Measurements from ENCODE around the gene GRB14.
"Not testable (repeated sequence)": the region's sequence is repeated elsewhere in the genome, so short reads cannot be mapped to it uniquely, and the experiment has no call there.

The GRB14 gene

GRCh38 chr2:164628319-164628718 lies 7.0 kb upstream of the GRB14 start:
- H3K4me1 Mint-ChIP-seq (ENCODE audit: low read depth); H3K27ac Mint-ChIP-seq; H3K4me3 Mint-ChIP-seq; H3K36me3 Mint-ChIP-seq (ENCODE audit: low read depth); H3K9me3 Mint-ChIP-seq: not testable (repeated sequence)
- peaks cover 12% of the 10 kb centered on the region for H3K27me3 Mint-ChIP-seq (ENCODE audit: low read depth)

DNA sequence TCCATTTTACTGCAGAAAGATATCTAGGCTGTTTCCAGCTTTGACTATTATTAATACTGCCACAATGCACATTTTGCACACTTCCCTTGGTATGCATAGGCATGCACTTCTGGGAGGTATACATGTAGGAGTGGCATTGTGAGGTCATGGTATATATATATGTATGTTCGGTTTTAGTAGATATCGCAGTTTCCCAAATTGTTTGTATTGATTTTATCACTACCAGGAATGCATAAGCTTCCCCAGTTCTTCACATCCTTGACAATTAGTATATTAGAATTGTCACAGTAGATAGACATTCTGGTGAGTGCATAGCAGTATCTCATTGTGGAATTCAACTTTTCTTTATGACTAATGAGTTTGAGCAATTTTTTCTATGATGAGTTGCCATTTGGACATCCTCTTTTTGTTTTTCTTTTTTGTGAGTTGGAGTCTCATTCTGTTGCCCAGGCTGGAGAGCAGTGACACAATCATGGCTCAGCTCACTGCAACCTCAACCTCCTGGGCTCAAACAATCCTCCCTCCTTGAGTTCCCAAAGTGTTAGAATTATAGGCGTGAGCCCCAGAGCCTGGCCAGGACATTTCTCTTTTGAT lies 4.2 kb upstream of the GRB14 start:
- Mint-ChIP-seq H3K4me3 (no peak overlapping the region), H3K4me1 (ENCODE audit: low read depth) (no peaks in the 10 kb centered on the region), H3K27me3 (ENCODE audit: low read depth) (peaks cover 33% of the 10 kb centered on the region), H3K36me3 (ENCODE audit: low read depth) (no peaks in the 10 kb centered on the region), H3K27ac (no peak overlapping the region), H3K9me3 (no peaks in the 10 kb centered on the region)

DNA sequence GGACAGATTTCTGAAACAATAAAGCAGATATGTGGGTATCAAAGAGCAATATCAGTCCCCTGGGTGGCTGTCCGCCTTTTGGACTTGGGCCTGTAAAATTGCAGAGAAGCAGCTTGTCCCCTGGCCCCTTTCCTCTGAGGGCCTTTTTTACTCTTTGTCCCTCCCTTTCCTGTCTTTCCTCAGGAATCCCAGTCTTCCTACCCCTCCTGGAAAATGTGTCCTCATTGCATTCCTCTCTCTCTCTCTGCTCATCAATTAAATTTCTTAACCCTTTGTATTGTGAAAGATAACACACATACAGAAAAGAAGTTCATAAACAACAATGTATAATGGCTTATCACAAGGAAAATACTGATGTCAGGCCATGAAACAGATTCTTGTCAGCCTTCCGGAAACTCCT lies 3.0 kb upstream of the GRB14 start:
- H3K36me3 Mint-ChIP-seq (ENCODE audit: low read depth), result no peaks in the 10 kb centered on the region
- H3K4me3 Mint-ChIP-seq, result no peak overlapping the region
- H3K27me3 Mint-ChIP-seq (ENCODE audit: low read depth), result peaks cover 40% of the 10 kb centered on the region
- no peaks in the 10 kb centered on the region for H3K9me3 Mint-ChIP-seq
- no peaks in the 10 kb centered on the region for H3K4me1 Mint-ChIP-seq (ENCODE audit: low read depth)
- no peak overlapping the region for H3K27ac Mint-ChIP-seq

DNA sequence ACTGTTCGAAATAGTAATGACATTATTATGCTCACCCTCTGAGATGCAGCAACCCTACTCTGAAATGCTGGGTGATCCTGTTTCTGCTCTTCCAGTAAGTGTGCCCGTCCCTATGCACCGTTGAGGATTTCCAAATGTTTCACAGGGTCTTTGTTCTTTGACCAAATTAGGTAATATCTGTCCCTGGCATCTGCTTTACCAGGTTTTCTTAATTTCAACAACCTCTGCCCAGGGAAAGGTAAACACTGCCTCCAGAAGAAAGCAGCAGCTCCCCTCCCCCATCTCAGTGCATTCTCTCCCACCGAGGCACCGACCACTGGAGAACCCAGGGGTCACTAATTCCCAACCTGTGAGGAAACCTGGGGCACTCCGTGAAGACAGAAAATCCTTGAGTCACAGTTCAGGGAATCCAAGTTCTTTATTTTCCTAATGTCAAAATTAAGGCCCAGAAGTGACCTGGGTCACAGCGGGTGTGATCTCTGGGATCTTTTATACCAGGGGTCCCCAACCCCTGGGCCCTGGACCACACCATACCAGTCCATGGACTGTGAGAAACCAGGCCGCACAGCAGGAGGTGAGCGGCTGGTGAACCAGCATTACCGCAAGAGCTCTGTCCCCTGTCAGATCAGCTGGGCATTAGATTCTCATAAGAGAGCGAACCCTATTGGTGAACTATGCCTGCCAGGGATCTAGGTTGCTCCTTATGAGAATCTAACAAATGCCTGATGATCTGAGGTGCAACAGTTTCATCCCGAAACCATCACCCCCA lies 1.2 kb upstream of the GRB14 start:
- no peaks in the 10 kb centered on the region for H3K4me1 Mint-ChIP-seq (ENCODE audit: low read depth)
- no peak overlapping the region for H3K4me3 Mint-ChIP-seq
- no peak overlapping the region for H3K27ac Mint-ChIP-seq
- H3K27me3 Mint-ChIP-seq (ENCODE audit: low read depth), result peaks cover 44% of the 10 kb centered on the region
- no peaks in the 10 kb centered on the region for H3K9me3 Mint-ChIP-seq
- H3K36me3 Mint-ChIP-seq (ENCODE audit: low read depth), result no peaks in the 10 kb centered on the region

DNA sequence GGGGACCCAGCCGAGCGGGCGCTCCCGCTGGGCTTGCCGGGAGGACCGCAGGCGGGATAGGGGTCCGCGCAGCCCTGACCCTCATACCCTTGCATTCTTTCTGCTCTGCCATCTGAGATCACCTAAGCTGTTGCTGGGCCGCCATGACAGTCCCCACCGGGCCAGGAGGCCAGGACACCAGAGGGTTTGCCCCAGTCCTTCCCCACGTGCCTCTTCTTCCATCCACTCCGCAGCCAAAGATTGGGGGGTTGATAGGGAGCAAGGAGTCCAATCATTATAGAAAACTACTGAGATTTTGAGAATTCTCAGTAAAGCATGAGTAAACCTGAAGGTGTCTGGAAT lies 453 bp upstream of the GRB14 start:
- H3K36me3 Mint-ChIP-seq (ENCODE audit: low read depth), result no peaks in the 10 kb centered on the region
- no peak overlapping the region for H3K27ac Mint-ChIP-seq
- no peaks in the 10 kb centered on the region for H3K4me1 Mint-ChIP-seq (ENCODE audit: low read depth)
- no peaks in the 10 kb centered on the region for H3K9me3 Mint-ChIP-seq
- peaks cover 44% of the 10 kb centered on the region for H3K27me3 Mint-ChIP-seq (ENCODE audit: low read depth)
- H3K4me3 Mint-ChIP-seq, result no peak overlapping the region

DNA sequence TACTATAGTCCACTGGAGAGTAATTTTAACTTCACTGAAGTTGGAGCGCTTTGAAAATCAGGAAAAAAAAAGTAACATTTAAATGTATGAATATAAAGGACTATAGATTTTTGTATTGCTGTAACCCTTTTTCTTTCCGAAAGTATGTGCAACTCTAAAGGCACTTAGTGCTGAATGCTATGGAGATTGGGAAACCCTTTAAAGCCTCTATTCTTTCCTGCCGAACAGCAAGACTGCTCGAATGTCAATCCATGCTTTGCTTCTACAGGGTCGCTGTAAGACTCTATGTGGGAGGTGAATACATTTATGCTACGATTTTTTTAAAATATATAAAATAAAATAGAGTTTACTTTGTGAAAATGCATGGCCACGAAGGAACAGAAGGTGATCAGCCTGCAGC lies 825 bp downstream of the GRB14 start:
- Mint-ChIP-seq H3K27ac (no peak overlapping the region), H3K4me3 (no peak overlapping the region), H3K9me3 (no peaks in the 10 kb centered on the region), H3K27me3 (ENCODE audit: low read depth) (peaks cover 44% of the 10 kb centered on the region), H3K36me3 (ENCODE audit: low read depth) (no peaks in the 10 kb centered on the region), H3K4me1 (ENCODE audit: low read depth) (no peaks in the 10 kb centered on the region)

GRCh38 chr2:164617466-164617865 lies 3.8 kb downstream of the GRB14 start:
- Mint-ChIP-seq H3K36me3 (ENCODE audit: low read depth) (no peaks in the 10 kb centered on the region), H3K27me3 (ENCODE audit: low read depth) (peaks cover 23% of the 10 kb centered on the region), H3K27ac (no peak overlapping the region), H3K4me3 (no peak overlapping the region), H3K4me1 (ENCODE audit: low read depth) (no peaks in the 10 kb centered on the region), H3K9me3 (no peaks in the 10 kb centered on the region)

DNA sequence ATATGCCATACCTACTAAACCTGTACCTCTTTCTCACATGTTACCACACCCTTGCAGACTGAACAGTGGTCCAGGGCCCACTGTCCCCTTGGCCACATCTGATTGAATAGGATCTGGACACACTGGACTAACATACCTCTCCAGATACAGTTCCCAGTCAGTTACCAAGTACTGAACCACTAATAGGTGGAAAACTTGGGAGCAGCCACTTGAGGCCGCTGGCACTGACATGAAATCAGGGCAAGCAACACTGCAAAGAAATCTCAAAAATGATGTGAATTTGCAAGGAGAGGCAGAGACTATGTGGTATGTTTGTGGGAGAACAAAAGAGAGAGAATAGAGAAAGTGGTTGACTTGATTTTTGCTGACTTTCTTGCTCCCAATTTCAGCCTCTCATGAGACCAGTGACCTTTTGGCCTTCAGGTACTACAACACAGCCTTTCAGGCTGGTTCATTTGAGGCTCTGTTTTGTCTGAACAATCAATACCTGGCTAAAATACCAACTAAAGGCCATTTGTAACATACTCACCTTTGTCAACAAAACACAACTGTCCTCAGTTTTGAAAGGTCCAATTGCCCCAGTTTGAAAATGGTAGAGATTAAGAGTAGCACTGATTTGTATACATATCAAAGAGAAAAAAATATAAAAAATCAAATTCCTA lies 7.8 kb downstream of the GRB14 start:
- H3K4me3 Mint-ChIP-seq, result no peak overlapping the region
- no peaks in the 10 kb centered on the region for H3K4me1 Mint-ChIP-seq (ENCODE audit: low read depth)
- no peaks in the 10 kb centered on the region for H3K27me3 Mint-ChIP-seq (ENCODE audit: low read depth)
- no peaks in the 10 kb centered on the region for H3K36me3 Mint-ChIP-seq (ENCODE audit: low read depth)
- H3K9me3 Mint-ChIP-seq, result no peaks in the 10 kb centered on the region
- H3K27ac Mint-ChIP-seq, result no peak overlapping the region

DNA sequence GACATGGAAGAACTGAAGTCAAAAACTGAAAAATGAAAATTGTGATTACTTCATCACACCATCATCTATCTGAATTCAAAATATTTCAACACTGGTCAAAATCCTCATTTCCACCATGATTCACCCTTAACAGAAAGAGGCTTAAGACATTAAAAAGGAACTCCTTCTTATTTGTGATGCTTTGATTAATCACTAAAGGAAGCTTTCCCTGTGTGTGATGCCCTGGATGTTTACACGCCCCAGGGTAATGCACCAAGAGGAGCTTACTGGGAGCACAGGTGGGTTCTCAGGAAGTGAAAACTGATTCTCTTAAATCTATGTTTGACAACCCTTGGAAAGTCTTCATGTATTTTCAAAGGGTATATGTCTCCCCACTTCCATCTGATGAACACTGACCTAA lies 11.5 kb downstream of the GRB14 start:
- no peak overlapping the region for H3K27ac Mint-ChIP-seq
- no peaks in the 10 kb centered on the region for H3K4me1 Mint-ChIP-seq (ENCODE audit: low read depth)
- H3K9me3 Mint-ChIP-seq, result no peaks in the 10 kb centered on the region
- H3K36me3 Mint-ChIP-seq (ENCODE audit: low read depth), result no peaks in the 10 kb centered on the region
- H3K4me3 Mint-ChIP-seq, result no peak overlapping the region
- no peaks in the 10 kb centered on the region for H3K27me3 Mint-ChIP-seq (ENCODE audit: low read depth)

DNA sequence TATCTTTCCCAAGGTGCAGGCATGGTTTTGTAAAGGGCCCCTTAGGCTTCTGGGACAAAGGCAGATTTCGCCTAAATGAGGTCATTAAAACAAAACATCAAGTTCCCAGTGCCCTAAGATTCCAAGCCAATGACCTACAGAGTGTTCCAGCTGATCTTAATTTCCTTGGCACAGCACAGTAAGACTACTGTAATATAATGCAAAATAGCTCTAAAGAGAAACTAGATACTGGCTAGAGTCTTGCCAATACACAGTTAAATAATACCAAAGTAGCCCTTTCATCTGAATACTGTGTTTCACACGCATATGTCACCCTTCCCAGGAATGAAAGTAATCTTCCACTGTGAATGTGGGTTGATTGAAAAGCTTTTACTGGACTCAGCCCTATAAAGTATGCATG lies 14.7 kb downstream of the GRB14 start:
- Mint-ChIP-seq H3K27me3 (ENCODE audit: low read depth) (no peaks in the 10 kb centered on the region), H3K27ac (no peak overlapping the region), H3K36me3 (ENCODE audit: low read depth) (no peaks in the 10 kb centered on the region), H3K4me1 (ENCODE audit: low read depth) (no peaks in the 10 kb centered on the region), H3K4me3 (no peak overlapping the region), H3K9me3 (no peaks in the 10 kb centered on the region)

- H3K4me3 Mint-ChIP-seq, result no peak overlapping the region
- no peaks in the 10 kb centered on the region for H3K4me1 Mint-ChIP-seq (ENCODE audit: low read depth)
- H3K27me3 Mint-ChIP-seq (ENCODE audit: low read depth), result no peaks in the 10 kb centered on the region
- H3K27ac Mint-ChIP-seq, result no peak overlapping the region
- H3K9me3 Mint-ChIP-seq, result no peaks in the 10 kb centered on the region
- no peaks in the 10 kb centered on the region for H3K36me3 Mint-ChIP-seq (ENCODE audit: low read depth)
Observed at GRCh38 chr2:164605295-164605694, 16.0 kb downstream of the GRB14 start.

- Mint-ChIP-seq H3K27me3 (ENCODE audit: low read depth) (no peaks in the 10 kb centered on the region), H3K27ac (no peak overlapping the region), H3K4me3 (no peak overlapping the region), H3K36me3 (ENCODE audit: low read depth) (no peaks in the 10 kb centered on the region), H3K4me1 (ENCODE audit: low read depth) (no peaks in the 10 kb centered on the region), H3K9me3 (no peaks in the 10 kb centered on the region)
Observed at GRCh38 chr2:164600763-164601162, 20.5 kb downstream of the GRB14 start.

DNA sequence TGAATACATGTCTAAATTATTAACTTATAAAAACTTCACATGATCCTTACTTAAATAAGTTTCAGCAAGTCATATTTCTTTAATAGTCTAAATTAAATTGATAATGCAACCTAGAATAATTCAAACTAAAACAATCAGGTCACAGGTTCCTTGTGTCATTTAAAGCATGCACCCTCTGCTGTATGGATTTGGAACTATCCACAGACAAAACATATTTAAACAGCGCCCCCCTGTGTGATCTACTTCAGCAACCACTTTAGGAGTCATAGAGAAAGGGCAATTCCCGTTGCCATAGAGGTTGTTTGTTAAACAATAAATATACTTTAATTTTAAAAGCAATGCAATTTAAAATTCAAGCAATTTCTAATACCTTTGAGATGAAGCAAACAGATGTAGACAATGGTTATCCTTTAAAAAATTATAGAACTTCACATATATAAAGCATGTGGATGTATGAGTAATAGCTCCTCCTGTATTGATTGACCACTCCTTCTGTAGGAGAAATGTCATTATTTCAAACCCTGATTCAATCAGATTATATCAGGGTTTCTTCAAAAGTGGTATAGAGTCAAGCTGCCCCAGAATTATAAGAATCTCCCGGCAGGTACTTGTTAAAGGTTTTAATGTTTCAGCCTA lies 21.2 kb downstream of the GRB14 start:
- H3K4me3 Mint-ChIP-seq, result no peak overlapping the region

DNA sequence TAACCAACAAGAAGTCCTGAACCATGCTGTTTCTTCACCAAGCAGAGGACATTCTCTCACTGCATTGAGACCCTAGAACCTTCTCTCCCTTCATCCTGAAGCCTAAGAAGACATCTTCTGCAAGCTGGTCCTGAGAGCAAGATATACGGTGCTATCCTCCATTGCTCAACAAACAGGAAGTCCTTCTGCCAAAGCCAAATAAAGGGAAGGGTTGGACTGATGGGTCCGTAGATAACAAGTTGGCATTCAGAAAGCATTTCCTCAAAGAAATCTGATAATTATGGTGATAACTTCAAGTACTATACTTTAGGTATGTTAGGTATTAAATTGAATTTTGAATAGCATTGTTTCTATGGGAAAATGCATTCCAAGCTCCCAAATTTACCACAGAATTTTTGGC lies 23.3 kb downstream of the GRB14 start:
- no peak overlapping the region for H3K4me3 Mint-ChIP-seq
- no peaks in the 10 kb centered on the region for H3K27me3 Mint-ChIP-seq (ENCODE audit: low read depth)
- no peaks in the 10 kb centered on the region for H3K9me3 Mint-ChIP-seq
- H3K27ac Mint-ChIP-seq, result no peak overlapping the region
- no peaks in the 10 kb centered on the region for H3K4me1 Mint-ChIP-seq (ENCODE audit: low read depth)
- H3K36me3 Mint-ChIP-seq (ENCODE audit: low read depth), result no peaks in the 10 kb centered on the region

More for the DNA sequence above, 21.2 kb downstream of the GRB14 start:
- no peaks in the 10 kb centered on the region for H3K27me3 Mint-ChIP-seq (ENCODE audit: low read depth)
- H3K36me3 Mint-ChIP-seq (ENCODE audit: low read depth), result no peaks in the 10 kb centered on the region
- no peak overlapping the region for H3K27ac Mint-ChIP-seq
- H3K9me3 Mint-ChIP-seq, result no peaks in the 10 kb centered on the region
- no peaks in the 10 kb centered on the region for H3K4me1 Mint-ChIP-seq (ENCODE audit: low read depth)

- Mint-ChIP-seq H3K9me3 (peaks cover 3% of the 10 kb centered on the region), H3K27ac (no peak overlapping the region), H3K27me3 (ENCODE audit: low read depth) (no peaks in the 10 kb centered on the region), H3K36me3 (ENCODE audit: low read depth) (no peaks in the 10 kb centered on the region), H3K4me3 (no peak overlapping the region), H3K4me1 (ENCODE audit: low read depth) (no peaks in the 10 kb centered on the region)
Observed at GRCh38 chr2:164595031-164595430, 26.3 kb downstream of the GRB14 start.
